Retina (tissue), 1 donor: ENCODE measurements around the gene SRGAP2.
"Not testable (repeated sequence)": the region's sequence is repeated elsewhere in the genome, so short reads cannot be mapped to it uniquely, and the experiment has no call there.

Source experiments
- DNase-seq: peaks from one replicate; pipeline ENCODE4 v3.0.0-alpha.2; 2016

Gene SRGAP2

DNA sequence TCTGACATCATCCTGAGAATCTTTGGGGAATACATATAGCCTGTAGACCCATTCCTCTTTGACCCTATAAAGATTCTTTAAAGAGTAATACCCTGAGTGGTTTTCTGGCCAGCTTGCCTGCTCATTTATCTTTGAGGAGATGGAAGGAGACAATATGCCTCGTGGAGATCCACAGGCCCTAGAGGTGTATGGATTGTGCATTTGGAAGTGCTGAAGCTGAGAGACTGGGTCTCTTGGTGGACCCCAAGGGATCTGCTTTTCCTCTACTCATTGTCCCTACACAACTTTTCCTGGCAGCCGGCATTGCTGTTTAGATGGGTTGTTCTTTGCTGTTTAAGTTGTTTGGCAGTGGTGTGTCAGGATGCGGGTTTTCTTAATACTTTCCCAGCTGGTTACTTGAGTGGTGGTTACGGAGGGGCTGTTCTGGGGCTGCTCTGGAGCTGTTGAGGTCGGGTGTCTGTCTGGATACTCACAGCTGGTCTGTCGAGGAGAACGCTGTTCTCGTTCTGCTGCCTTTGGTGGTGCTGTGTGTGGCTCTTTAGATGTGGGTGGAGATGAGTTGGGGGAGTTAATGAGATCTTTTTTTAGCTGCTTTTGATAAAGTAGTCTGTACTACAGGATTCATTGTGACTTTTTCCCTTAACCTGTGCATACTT lies 49.5 kb downstream of the SRGAP2 start:
- not testable (repeated sequence) for DNase-seq
